ENCODE measurements around the gene AIMP1. TPM values are rescaled to one million over a fixed set of nuclear protein-coding genes. Genes with fewer than 3 reads are reported as not detected.

Gene AIMP1
- total RNA-seq, 1 donor from 2014 or later, result 36.3 TPM

- no peak for TF ChIP-seq CTCF (IDR thresholded peaks at IDR 0.05; ENCODE audit: unreplicated experiment)
- Mint-ChIP-seq H3K27ac (no peak overlapping the region), H3K9me3 (ENCODE audit: low read depth) (no peaks in the 10 kb centered on the region), H3K27me3 (no peaks in the 10 kb centered on the region), H3K4me1 (ENCODE audit: low read depth) (no peaks in the 10 kb centered on the region), H3K4me3 (ENCODE audit: low read depth) (no peak overlapping the region), H3K36me3 (ENCODE audit: insufficient read depth) (no peaks in the 10 kb centered on the region)
- no peak for DNase-seq (ENCODE audit: low spot score, unreplicated experiment)
Measured at GRCh38 chr4:106358899-106359298, 42.5 kb downstream of the AIMP1 start.

- Mint-ChIP-seq H3K4me3 (ENCODE audit: low read depth) (no peak overlapping the region), H3K27me3 (no peaks in the 10 kb centered on the region), H3K36me3 (ENCODE audit: insufficient read depth) (no peaks in the 10 kb centered on the region), H3K27ac (no peak overlapping the region), H3K9me3 (ENCODE audit: low read depth) (no peaks in the 10 kb centered on the region), H3K4me1 (ENCODE audit: low read depth) (no peaks in the 10 kb centered on the region)
- TF ChIP-seq CTCF (IDR thresholded peaks at IDR 0.05; ENCODE audit: unreplicated experiment), result no peak
- DNase-seq (ENCODE audit: low spot score, unreplicated experiment), result no peak
Measured at GRCh38 chr4:106362086-106362825, 45.9 kb downstream of the AIMP1 start.

- no peak for DNase-seq (ENCODE audit: low spot score, unreplicated experiment)
- Mint-ChIP-seq H3K36me3 (ENCODE audit: insufficient read depth) (no peaks in the 10 kb centered on the region), H3K27ac (no peak overlapping the region), H3K9me3 (ENCODE audit: low read depth) (no peaks in the 10 kb centered on the region), H3K4me3 (ENCODE audit: low read depth) (no peak overlapping the region), H3K4me1 (ENCODE audit: low read depth) (no peaks in the 10 kb centered on the region), H3K27me3 (no peaks in the 10 kb centered on the region)
- no peak for TF ChIP-seq CTCF (IDR thresholded peaks at IDR 0.05; ENCODE audit: unreplicated experiment)
Measured at GRCh38 chr4:106364282-106364681, 47.9 kb downstream of the AIMP1 start.

GRCh38 chr4:106365613-106366012, 49.3 kb downstream of the AIMP1 start:
- Mint-ChIP-seq H3K36me3 (ENCODE audit: insufficient read depth) (no peaks in the 10 kb centered on the region), H3K27ac (no peak overlapping the region), H3K9me3 (ENCODE audit: low read depth) (no peaks in the 10 kb centered on the region), H3K27me3 (no peaks in the 10 kb centered on the region), H3K4me3 (ENCODE audit: low read depth) (no peak overlapping the region), H3K4me1 (ENCODE audit: low read depth) (no peaks in the 10 kb centered on the region)
- no peak for DNase-seq (ENCODE audit: low spot score, unreplicated experiment)
- TF ChIP-seq CTCF (IDR thresholded peaks at IDR 0.05; ENCODE audit: unreplicated experiment), result no peak

GRCh38 chr4:106366026-106366425, 49.7 kb downstream of the AIMP1 start:
- Mint-ChIP-seq H3K4me1 (ENCODE audit: low read depth) (no peaks in the 10 kb centered on the region), H3K27me3 (no peaks in the 10 kb centered on the region), H3K4me3 (ENCODE audit: low read depth) (no peak overlapping the region), H3K27ac (no peak overlapping the region), H3K36me3 (ENCODE audit: insufficient read depth) (no peaks in the 10 kb centered on the region), H3K9me3 (ENCODE audit: low read depth) (no peaks in the 10 kb centered on the region)
- TF ChIP-seq CTCF (IDR thresholded peaks at IDR 0.05; ENCODE audit: unreplicated experiment), result no peak
- DNase-seq (ENCODE audit: low spot score, unreplicated experiment), result no peak

Data from progenitor cell of endocrine pancreas (in vitro differentiated cells).